ENCODE data around the gene ZNF644. TPM values are rescaled to one million over a fixed set of nuclear protein-coding genes. Genes with fewer than 3 reads are reported as not detected.

The ZNF644 gene
- total RNA-seq, 1 experiment from 2014 or later, result 71.4 TPM

GRCh38 chr1:90977522-90977921, 44.3 kb downstream of the ZNF644 start:
- CTCF ChIA-PET, result interaction anchor here (1.7 kb wide), 1 partner anchor 187 kb away, joined by 4 read pairs; no protein-coding TSS in a partner anchor
- no peak overlapping the region for H3K27ac Mint-ChIP-seq

GRCh38 chr1:90973897-90974798, 47.7 kb downstream of the ZNF644 start:
- ChIA-PET CTCF (interaction anchor here (0.8 to 1.3 kb wide), 7 partner anchors 47 to 304 kb away, joined by 3 to 12 read pairs (median 5); no protein-coding TSS in a partner anchor), POLR2A (interaction anchor here (0.5 kb wide), 1 partner anchor 13 kb away, joined by 3 read pairs; no protein-coding TSS in a partner anchor)
- Mint-ChIP-seq H3K36me3 (peaks cover 18% of the 10 kb centered on the region), H3K27ac (peak overlapping the region; percentile 66), H3K9me3 (no peaks in the 10 kb centered on the region), H3K27me3 (ENCODE audit: low read depth) (no peaks in the 10 kb centered on the region), H3K4me1 (peaks cover 59% of the 10 kb centered on the region), H3K4me3 (peak overlapping the region; percentile 5; the same call in 1 of the 2 replicates)
- no peak for DNase-seq (ENCODE audit: low spot score)
- peak; percentile 27; the same call in 1 of the 2 replicates for TF ChIP-seq PRDM15 (CRISPR knock-in tag; IDR thresholded peaks at IDR 0.05)
- TF ChIP-seq ZBTB21 (CRISPR knock-in tag; IDR thresholded peaks at IDR 0.05; ENCODE audit: borderline replicate concordance), result no peak
- TF ChIP-seq ZSCAN18 (CRISPR knock-in tag; IDR thresholded peaks at IDR 0.05), result no peak
- ATAC-seq, result peak; percentile 94

More at GRCh38 chr1:90977522-90977921, 44.3 kb downstream of the ZNF644 start:
- Mint-ChIP-seq H3K4me1 (peaks cover 40% of the 10 kb centered on the region), H3K36me3 (peaks cover 11% of the 10 kb centered on the region), H3K9me3 (no peaks in the 10 kb centered on the region), H3K27me3 (ENCODE audit: low read depth) (no peaks in the 10 kb centered on the region), H3K4me3 (no peak overlapping the region)
- TF ChIP-seq ATF6 (CRISPR knock-in tag; IDR thresholded peaks at IDR 0.05) (no peak), SP1 (CRISPR knock-in tag; conservative IDR thresholded peaks at IDR 0.05) (no peak)
- DNase-seq (ENCODE audit: low spot score) (no peak), ATAC-seq (no peak)
- POLR2A ChIA-PET, result interaction anchor here (0.6 kb wide), 1 partner anchor 637 kb away, joined by 4 read pairs; no protein-coding TSS in a partner anchor

- Mint-ChIP-seq H3K4me3 (no peak overlapping the region), H3K27ac (peak overlapping the region; percentile 42; the same call in 1 of the 2 replicates), H3K4me1 (peaks cover 45% of the 10 kb centered on the region), H3K36me3 (peaks cover 12% of the 10 kb centered on the region), H3K9me3 (no peaks in the 10 kb centered on the region), H3K27me3 (ENCODE audit: low read depth) (no peaks in the 10 kb centered on the region)
- DNase-seq (ENCODE audit: low spot score) (no peak), ATAC-seq (no peak)
- ChIA-PET POLR2A (no interaction called here), CTCF (no interaction called here)
- TF ChIP-seq PRDM15 (CRISPR knock-in tag; IDR thresholded peaks at IDR 0.05), result no peak
- TF ChIP-seq ZNF219 (CRISPR knock-in tag; IDR thresholded peaks at IDR 0.05; ENCODE audit: borderline replicate concordance), result no peak
- no peak for TF ChIP-seq GRHL2 (CRISPR knock-in tag; IDR thresholded peaks at IDR 0.05; ENCODE audit: insufficient replicate concordance, severe bottlenecking)
- no peak for TF ChIP-seq MAX (CRISPR knock-in tag; IDR thresholded peaks at IDR 0.05)
- TF ChIP-seq ZNF317 (CRISPR knock-in tag; IDR thresholded peaks at IDR 0.05; ENCODE audit: borderline replicate concordance, low read depth), result no peak
- no peak for TF ChIP-seq TEAD1 (CRISPR knock-in tag; IDR thresholded peaks at IDR 0.05)
- TF ChIP-seq ESRRA (CRISPR knock-in tag; IDR thresholded peaks at IDR 0.05; ENCODE audit: borderline replicate concordance), result no peak
These were observed 51.6 kb downstream of the ZNF644 start for GRCh38 chr1:90970208-90970607.

Data from WTC11 (cell line).